IMR-90 (cell line): ENCODE data around the gene KIAA0232. TPM values are rescaled to one million over a fixed set of nuclear protein-coding genes. Genes with fewer than 3 reads are reported as not detected.

Experiments used
- ATAC-seq: fragments of 200-7000 bp; cut with Tn5 transposase; 2 replicates; pipeline ENCODE4 v1.9.1; 2020; ENCODE audit warnings: low read depth, mild to moderate bottlenecking, moderate library complexity
- BruUV-seq: library from RNA; stranded (reverse); fragments of 400-500 nt; replicated peaks from 2 replicates; lab custom pipeline; 2021; lab: Mats Ljungman, UMichigan
- CTCF ChIA-PET: fragments of 300-600 bp; formaldehyde crosslinking; extraction: SDS; loops from one replicate; lab custom pipeline; 2021; ENCODE audit warnings: antibody characterized with exemption; lab: Yijun Ruan, JAX
- POLR2A ChIA-PET: fragments of 300-600 bp; sonication (Branson Sonifier 250); formaldehyde crosslinking; loops from one replicate; lab custom pipeline; 2022; ENCODE audit warnings: antibody characterized with exemption; ENCODE audit not compliant: unreplicated experiment; lab: Charles Lee
- DNase-seq: peaks from one replicate; pipeline ENCODE4 v3.0.0; 2013
- H2AFZ ChIP-seq: replicated peaks from 2 replicates; pipeline ENCODE3; 2013; ENCODE audit warnings: low read length, mild to moderate bottlenecking; ENCODE audit not compliant: poor library complexity
- H2AK5ac ChIP-seq: 2 replicates; pipeline ENCODE4 v1.6.1; 2013; ENCODE audit warnings: low read depth, low read length, inconsistent platforms
- H2AK9ac ChIP-seq: replicated peaks from 2 replicates; pipeline ENCODE3; 2013; ENCODE audit warnings: mild to moderate bottlenecking, low read depth, low read length, moderate library complexity; ENCODE audit not compliant: poor library complexity
- H2BK120ac ChIP-seq: 2 replicates; pipeline ENCODE4 v1.6.1; 2013; ENCODE audit warnings: low read depth, low read length, inconsistent platforms
- H2BK15ac ChIP-seq: 3 replicates; pipeline ENCODE4 v1.6.1; 2013; ENCODE audit warnings: low read depth, low read length, inconsistent platforms
- H2BK20ac ChIP-seq: 2 replicates; pipeline ENCODE4 v1.6.1; 2013; ENCODE audit warnings: low read depth, mild to moderate bottlenecking, inconsistent platforms, low read length, moderate library complexity
- H2BK5ac ChIP-seq: 2 replicates; pipeline ENCODE4 v1.6.1; 2013; ENCODE audit warnings: mild to moderate bottlenecking, low read depth, low read length, inconsistent platforms; ENCODE audit not compliant: poor library complexity, severe bottlenecking
- H3K14ac ChIP-seq: replicated peaks from 2 replicates; pipeline ENCODE4 v1.6.1; 2013; ENCODE audit warnings: low read depth, low read length, inconsistent platforms
- H3K18ac ChIP-seq: 2 replicates; pipeline ENCODE4 v1.6.1; 2013; ENCODE audit warnings: low read depth, low read length, control low read depth
- H3K23ac ChIP-seq: 2 replicates; pipeline ENCODE4 v1.6.1; 2013; ENCODE audit warnings: low read depth, low read length, inconsistent platforms
- H3K27ac ChIP-seq: 2 replicates; pipeline ENCODE4 v1.5.1; 2013; ENCODE audit warnings: mild to moderate bottlenecking, control low read depth, low read length; ENCODE audit not compliant: insufficient read depth
- H3K27me3 ChIP-seq: 2 replicates; pipeline ENCODE4 v1.6.1; 2013; ENCODE audit warnings: low read length; ENCODE audit not compliant: control insufficient read depth, insufficient read depth
- H3K36me3 ChIP-seq: 2 replicates; pipeline ENCODE4 v1.6.1; 2013; ENCODE audit warnings: low read length, mixed read lengths; ENCODE audit not compliant: control insufficient read depth, insufficient read depth
- H3K4ac ChIP-seq: 2 replicates; pipeline ENCODE4 v1.6.1; 2013; ENCODE audit warnings: low read depth, low read length, inconsistent platforms
- H3K4me1 ChIP-seq: 2 replicates; pipeline ENCODE4 v1.6.1; 2013; ENCODE audit warnings: low read length, mixed read lengths; ENCODE audit not compliant: control insufficient read depth, insufficient read depth
- H3K4me2 ChIP-seq: 2 replicates; pipeline ENCODE4 v1.6.1; 2013; ENCODE audit warnings: low read depth, mild to moderate bottlenecking, control low read depth, low read length, moderate library complexity
- H3K4me3 ChIP-seq: 2 replicates; pipeline ENCODE4 v1.5.1; 2013; ENCODE audit warnings: low read depth, mild to moderate bottlenecking, control low read depth, low read length, moderate library complexity; ENCODE audit not compliant: insufficient read depth
- H3K56ac ChIP-seq: 2 replicates; pipeline ENCODE4 v1.6.1; 2013; ENCODE audit warnings: low read length, inconsistent platforms; ENCODE audit not compliant: insufficient read depth; ENCODE audit errors: extremely low read depth
- H3K79me1 ChIP-seq, 2 experiments: 2 replicates each; pipeline ENCODE4 v1.6.1; 2013; ENCODE audit warnings: low read length in 2 of 2, inconsistent platforms in 1 of 2, low read depth in 1 of 2
- H3K9ac ChIP-seq: 2 replicates; pipeline ENCODE4 v1.6.1; 2013; ENCODE audit warnings: low read depth, low read length, control low read depth
- H3K9me1 ChIP-seq: 2 replicates; pipeline ENCODE4 v1.6.1; 2013; ENCODE audit warnings: low read length, inconsistent platforms; ENCODE audit not compliant: insufficient read depth
- H3K9me3 ChIP-seq: 2 replicates; pipeline ENCODE4 v1.6.1; 2013; ENCODE audit warnings: low read length; ENCODE audit not compliant: control insufficient read depth, insufficient read depth
- H4K20me1 ChIP-seq: 2 replicates; pipeline ENCODE4 v1.6.1; 2013; ENCODE audit warnings: low read length, inconsistent platforms; ENCODE audit not compliant: insufficient read depth
- H4K5ac ChIP-seq: 2 replicates; pipeline ENCODE4 v1.6.1; 2013; ENCODE audit warnings: mild to moderate bottlenecking, low read depth, low read length, control low read depth
- H4K8ac ChIP-seq, 2 experiments: 2 replicates each; pipeline ENCODE4 v1.6.1; 2013; ENCODE audit warnings: low read depth in 2 of 2, low read length in 2 of 2, control low read depth in 1 of 2, inconsistent platforms in 1 of 2
- H4K91ac ChIP-seq: 2 replicates; pipeline ENCODE4 v1.6.1; 2013; ENCODE audit warnings: low read depth, low read length, inconsistent platforms; ENCODE audit not compliant: insufficient read depth
- CTCF ChIP-seq: conservative IDR thresholded peaks from 2 replicates; pipeline ENCODE4 v1.5.1; 2012; ENCODE audit warnings: mild to moderate bottlenecking, low read depth, low read length, improper control_type of control experiment
- RFX5 ChIP-seq: IDR thresholded peaks from 2 replicates; pipeline ENCODE4 v1.8.0; 2012; ENCODE audit warnings: low read depth, mild to moderate bottlenecking, low read length, moderate library complexity
- WGBS, 2 experiments: methylation state at CpG; one replicate each; pipeline versions ENCODE4 v1.1.5 to v1.1.7; 2013; ENCODE audit warnings: missing lambda C conversion rate in 2 of 2; ENCODE audit not compliant: insufficient read length in 1 of 2; ENCODE audit errors: extremely low coverage in 2 of 2; 5-methylcytosine and 5-hydroxymethylcytosine counted together
- dilution Hi-C: fragments of 300-500 bp; cut with HindIII; formaldehyde crosslinking; loops from one replicate; pipeline ENCODE4 v1.14.3; 2018; ENCODE audit warnings: low sequenced_read_pairs; ENCODE audit not compliant: unreplicated experiment
- in situ Hi-C: fragments of 300-500 bp; cut with MboI; formaldehyde crosslinking; loops from 3 replicates; pipeline ENCODE4 v1.14.3; 2019; ENCODE audit warnings: low sequenced_read_pairs, inconsistent platforms, mixed read lengths
- intact Hi-C: fragments of 100-400 bp; cut with micrococcal nuclease; formaldehyde crosslinking; loops from 2 replicates; pipeline ENCODE4 v1.10.0; 2022
- polyA plus RNA-seq, 3 experiments: library from polyadenylated mRNA; depleted of rRNA; stranded (reverse); fragments of >200 nt; gene quantifications; 2 replicates each; pipeline ENCODE4 v1.2.3, GENCODE V29; 2012; ENCODE audit warnings: low replicate concordance in 1 of 3
- total RNA-seq: library from RNA; depleted of rRNA; stranded (reverse); fragments of >200 nt; gene quantifications from 2 replicates; pipeline ENCODE4 v1.2.3, GENCODE V29; 2012

The KIAA0232 gene
- total and polyA plus RNA-seq, 2 of the 4 experiments (the other 2 are of a cell fraction) = 6.8 to 19.5 TPM

GRCh38 chr4:6869944-6870343 lies 87.4 kb downstream of the KIAA0232 start:
- Histone ChIP-seq H3K9me1 (0 out of 2 replicates have a peak, but pooled peaks cover 3% of the 10 kb centered on the region), H4K5ac (no peak overlapping the region), H3K4me1 (no peaks in the 10 kb centered on the region), H3K79me1 (peaks cover 18 to 41% of the 10 kb centered on the region in 2 experiments), H2BK120ac (no peak overlapping the region), H3K23ac (no peak overlapping the region), H2AK5ac (no peak overlapping the region), H2BK15ac (no peak overlapping the region), H4K20me1 (peaks cover 11% of the 10 kb centered on the region), H2BK5ac (no peak overlapping the region), H2BK20ac (no peak overlapping the region), H3K27me3 (no peaks in the 10 kb centered on the region), H3K56ac (no peak overlapping the region), H4K8ac (no peak overlapping the region), H2AK9ac (no peak overlapping the region), H3K4ac (no peak overlapping the region), H3K9ac (no peak overlapping the region), H3K4me3 (no peak overlapping the region), H3K4me2 (no peak overlapping the region), H3K18ac (no peak overlapping the region), H3K27ac (no peak overlapping the region), H4K91ac (no peak overlapping the region), H2AFZ (no peak overlapping the region), H3K14ac (no peak overlapping the region), H3K36me3 (peaks cover 36% of the 10 kb centered on the region), H3K9me3 (no peaks in the 10 kb centered on the region)
- dilution Hi-C loops = no loop called here
- intact Hi-C loops = no loop called here
- in situ Hi-C loops = no loop called here
- no TSS peak for BruUV-seq
- CTCF ChIA-PET = no interaction called here
- POLR2A ChIA-PET = no interaction called here
- TF ChIP-seq RFX5 = peak; percentile 39; the same call in 1 of the 2 replicates
- TF ChIP-seq CTCF = no peak
- 0 out of 2 replicates have a peak, but pooled peaks have one; percentile 24 for ATAC-seq
- DNase-seq = no peak
- WGBS, 2 experiments = no CpG with 5 or more reads among the region's 2 CpGs
